ENCODE measurements around the gene TLX2.

DNA sequence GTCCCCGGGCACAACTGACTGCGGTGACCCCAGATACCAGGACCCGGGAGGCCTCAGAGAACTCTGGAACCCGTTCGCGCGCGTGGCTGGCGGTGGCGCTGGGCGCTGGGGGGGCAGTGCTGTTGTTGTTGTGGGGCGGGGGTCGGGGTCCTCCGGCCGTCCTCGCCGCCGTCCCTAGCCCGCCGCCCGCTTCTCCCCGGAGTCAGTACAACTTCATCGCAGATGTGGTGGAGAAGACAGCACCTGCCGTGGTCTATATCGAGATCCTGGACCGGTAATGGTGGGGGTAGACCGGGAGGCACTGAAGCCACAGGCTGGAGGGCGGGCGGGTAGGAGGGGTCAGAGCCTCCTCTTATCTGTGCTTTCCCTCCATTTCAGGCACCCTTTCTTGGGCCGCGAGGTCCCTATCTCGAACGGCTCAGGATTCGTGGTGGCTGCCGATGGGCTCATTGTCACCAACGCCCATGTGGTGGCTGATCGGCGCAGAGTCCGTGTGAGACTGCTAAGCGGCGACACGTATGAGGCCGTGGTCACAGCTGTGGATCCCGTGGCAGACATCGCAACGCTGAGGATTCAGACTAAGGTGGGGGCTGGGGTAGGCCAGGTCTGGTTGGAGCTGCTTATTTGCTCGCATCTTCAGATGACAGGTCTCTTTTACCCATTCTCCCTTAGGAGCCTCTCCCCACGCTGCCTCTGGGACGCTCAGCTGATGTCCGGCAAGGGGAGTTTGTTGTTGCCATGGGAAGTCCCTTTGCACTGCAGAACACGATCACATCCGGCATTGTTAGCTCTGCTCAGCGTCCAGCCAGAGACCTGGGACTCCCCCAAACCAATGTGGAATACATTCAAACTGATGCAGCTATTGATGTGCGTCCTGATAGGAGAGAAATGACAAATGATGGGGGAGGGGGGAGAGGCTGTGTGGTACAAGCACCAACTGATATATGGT lies 16.3 kb downstream of the TLX2 start:
- TF ChIP-seq, protein P1, sequence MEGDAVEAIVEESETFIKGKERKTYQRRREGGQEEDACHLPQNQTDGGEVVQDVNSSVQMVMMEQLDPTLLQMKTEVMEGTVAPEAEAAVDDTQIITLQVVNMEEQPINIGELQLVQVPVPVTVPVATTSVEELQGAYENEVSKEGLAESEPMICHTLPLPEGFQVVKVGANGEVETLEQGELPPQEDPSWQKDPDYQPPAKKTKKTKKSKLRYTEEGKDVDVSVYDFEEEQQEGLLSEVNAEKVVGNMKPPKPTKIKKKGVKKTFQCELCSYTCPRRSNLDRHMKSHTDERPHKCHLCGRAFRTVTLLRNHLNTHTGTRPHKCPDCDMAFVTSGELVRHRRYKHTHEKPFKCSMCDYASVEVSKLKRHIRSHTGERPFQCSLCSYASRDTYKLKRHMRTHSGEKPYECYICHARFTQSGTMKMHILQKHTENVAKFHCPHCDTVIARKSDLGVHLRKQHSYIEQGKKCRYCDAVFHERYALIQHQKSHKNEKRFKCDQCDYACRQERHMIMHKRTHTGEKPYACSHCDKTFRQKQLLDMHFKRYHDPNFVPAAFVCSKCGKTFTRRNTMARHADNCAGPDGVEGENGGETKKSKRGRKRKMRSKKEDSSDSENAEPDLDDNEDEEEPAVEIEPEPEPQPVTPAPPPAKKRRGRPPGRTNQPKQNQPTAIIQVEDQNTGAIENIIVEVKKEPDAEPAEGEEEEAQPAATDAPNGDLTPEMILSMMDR (IDR thresholded peaks at IDR 0.05; ENCODE audit: extremely low read depth in 1 of 2, insufficient read depth in 1 of 2, low read depth in 1 of 2, low read length in 2 of 2): no peak
- TF ChIP-seq EZH2 (IDR thresholded peaks at IDR 0.05; ENCODE audit: borderline replicate concordance, low read depth, low read length, severe bottlenecking): no peak
- no peak for TF ChIP-seq POLR2A (IDR thresholded peaks at IDR 0.05; ENCODE audit: low read depth, low read length)
- TF ChIP-seq, protein P2, sequence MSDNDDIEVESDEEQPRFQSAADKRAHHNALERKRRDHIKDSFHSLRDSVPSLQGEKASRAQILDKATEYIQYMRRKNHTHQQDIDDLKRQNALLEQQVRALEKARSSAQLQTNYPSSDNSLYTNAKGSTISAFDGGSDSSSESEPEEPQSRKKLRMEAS (IDR thresholded peaks at IDR 0.05; ENCODE audit: insufficient read depth, insufficient read length): no peak
- TF ChIP-seq POLR2AphosphoS5 (IDR thresholded peaks at IDR 0.05; ENCODE audit: insufficient read depth, low read depth, low read length): no peak
- TF ChIP-seq MYC (IDR thresholded peaks at IDR 0.05; ENCODE audit: low read depth, low read length): no peak
- TF ChIP-seq FOS (IDR thresholded peaks at IDR 0.05; ENCODE audit: borderline replicate concordance, insufficient read depth, low read length): no peak
- no peak for TF ChIP-seq JUN (IDR thresholded peaks at IDR 0.05; ENCODE audit: borderline replicate concordance, insufficient read depth, insufficient read length, low read depth)
- TF ChIP-seq GATA2 (IDR thresholded peaks at IDR 0.05; ENCODE audit: insufficient read depth, insufficient read length, low read depth, low read length): no peak
